ENCODE measurements around the gene TRAF1.
"Not testable (repeated sequence)": the region's sequence is repeated elsewhere in the genome, so short reads cannot be mapped to it uniquely, and the experiment has no call there.

TRAF1 gene

GRCh38 chr9:120926397-120926928 lies at the start of gene TRAF1:
TRAF1 (minus strand) TSS chr9:120926796; CDS start chr9:120926075, 721 bp downstream.
- no peak for DNase-seq

- DNase-seq = no peak
These were observed 48.3 kb upstream of the TRAF1 start for GRCh38 chr9:120974921-120975320.

- no peak for DNase-seq
These were observed 47.6 kb upstream of the TRAF1 start for GRCh38 chr9:120974181-120974580.

GRCh38 chr9:120971938-120972337 lies 45.3 kb upstream of the TRAF1 start:
- no peak for DNase-seq

- DNase-seq = not testable (repeated sequence)
These were observed 44.9 kb upstream of the TRAF1 start for GRCh38 chr9:120971471-120971870.

DNA sequence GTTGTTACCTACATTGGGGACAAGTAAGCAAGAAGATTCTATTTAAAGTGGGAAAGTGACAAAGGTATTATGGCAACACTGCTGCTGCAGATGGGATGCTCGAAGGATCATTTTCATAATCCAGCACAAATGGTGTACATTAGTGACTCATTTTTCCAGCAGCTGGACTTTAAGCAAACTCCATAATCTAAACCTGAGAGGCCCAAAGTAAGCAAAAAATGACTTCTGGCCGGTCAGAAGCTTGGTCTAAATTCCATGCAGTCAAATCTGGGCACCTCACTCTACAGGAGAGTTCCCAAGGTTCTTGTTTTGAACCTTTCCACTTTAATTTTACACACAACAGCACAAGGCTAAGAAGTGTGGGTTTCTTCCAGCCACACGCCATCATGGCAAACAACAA lies 43.6 kb upstream of the TRAF1 start:
- no peak for DNase-seq

GRCh38 chr9:120966013-120966369 lies 39.4 kb upstream of the TRAF1 start:
- DNase-seq = no peak

- DNase-seq = peak in 26 of 56 donors; percentile 3 to 72 (median 30)
These were observed 38.9 kb upstream of the TRAF1 start for GRCh38 chr9:120965344-120966012.

- no peak for DNase-seq
These were observed 35.3 kb upstream of the TRAF1 start for GRCh38 chr9:120961936-120962335.

DNA sequence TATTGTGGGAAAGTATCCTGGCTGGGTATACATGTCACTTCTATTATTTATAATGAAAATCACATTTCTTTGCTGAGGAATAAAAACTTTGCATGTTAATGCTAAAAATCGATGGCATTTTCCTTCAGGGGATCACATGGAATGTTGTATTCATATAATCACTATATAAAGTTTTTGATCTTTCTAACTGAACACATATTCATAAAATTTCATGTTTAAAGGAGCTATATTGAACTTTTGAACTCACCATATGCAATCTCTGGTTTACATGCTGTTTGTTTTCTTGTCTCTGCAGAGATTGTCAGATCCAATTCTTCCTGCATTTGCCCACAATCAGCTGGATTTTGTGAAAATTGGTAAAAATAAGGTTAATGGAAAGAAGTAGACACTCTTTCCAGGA lies 33.4 kb upstream of the TRAF1 start:
- DNase-seq = no peak

DNA sequence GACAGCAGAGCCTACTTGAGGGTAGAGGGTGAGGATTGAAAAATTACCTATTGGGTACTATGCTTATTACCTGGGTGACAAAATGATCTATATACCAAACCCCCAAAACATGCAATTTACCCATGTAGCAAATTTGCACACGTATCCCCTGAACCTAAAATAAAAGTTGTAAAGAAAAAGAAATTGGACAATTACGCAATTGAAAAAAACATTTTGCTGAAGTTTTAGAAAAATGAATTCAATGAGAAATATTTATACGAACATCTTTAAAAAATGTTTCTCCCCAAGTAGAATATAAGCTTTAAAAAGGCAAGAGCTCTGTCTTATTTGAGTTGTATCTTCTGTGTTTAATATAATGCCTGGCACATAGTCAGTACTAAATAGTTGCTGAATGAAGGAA lies 30.3 kb upstream of the TRAF1 start:
- DNase-seq = no peak

GRCh38 chr9:120951960-120952618 lies 25.5 kb upstream of the TRAF1 start:
- no peak for DNase-seq

DNA sequence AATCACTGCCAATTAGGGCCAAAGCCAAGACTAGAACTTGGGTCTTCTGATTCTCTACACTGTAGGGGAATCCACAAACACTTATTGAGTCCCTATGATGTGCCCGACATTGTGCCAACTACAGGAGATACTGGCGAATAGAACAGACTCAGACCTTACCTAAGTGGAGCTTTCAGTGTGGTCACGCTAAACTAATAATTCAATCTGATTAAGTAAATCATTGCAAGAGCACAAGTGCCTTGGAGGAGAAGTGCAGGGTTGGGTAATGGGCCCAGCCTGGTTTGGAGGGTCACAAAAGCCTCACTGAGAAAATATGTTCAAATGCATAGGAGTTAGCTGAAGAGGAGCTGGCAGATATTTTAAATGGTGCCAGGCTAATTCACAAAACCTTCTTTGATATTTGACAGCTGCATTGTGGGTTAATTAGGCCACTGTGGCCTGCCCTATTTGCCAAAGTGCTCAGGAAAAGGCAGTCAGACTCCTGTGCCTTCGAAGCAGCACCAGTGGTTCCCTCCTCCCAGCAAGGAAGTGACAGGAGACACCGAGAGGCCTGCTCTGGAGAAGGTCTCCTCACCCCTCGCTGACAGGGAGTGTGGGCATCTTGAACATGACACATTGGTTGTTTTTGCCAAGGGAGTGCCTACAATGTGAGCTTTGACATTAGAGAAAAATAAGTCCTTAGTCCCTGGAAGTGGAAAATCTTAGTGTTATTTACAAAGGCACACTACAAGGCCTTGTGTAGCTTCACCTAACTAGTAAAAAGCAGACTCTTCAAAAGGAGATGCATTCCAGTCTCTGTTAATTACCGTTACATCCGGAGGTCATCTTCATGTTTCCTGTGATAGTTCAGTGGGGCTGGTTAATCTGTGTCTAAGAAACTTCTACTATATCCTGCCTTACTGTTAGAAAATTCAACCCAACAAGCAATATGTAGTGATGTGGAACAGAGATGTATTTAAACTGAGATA lies 24.1 kb upstream of the TRAF1 start:
- DNase-seq = peak in 3 of 56 donors; percentile 5 to 22 (median 16)

DNA sequence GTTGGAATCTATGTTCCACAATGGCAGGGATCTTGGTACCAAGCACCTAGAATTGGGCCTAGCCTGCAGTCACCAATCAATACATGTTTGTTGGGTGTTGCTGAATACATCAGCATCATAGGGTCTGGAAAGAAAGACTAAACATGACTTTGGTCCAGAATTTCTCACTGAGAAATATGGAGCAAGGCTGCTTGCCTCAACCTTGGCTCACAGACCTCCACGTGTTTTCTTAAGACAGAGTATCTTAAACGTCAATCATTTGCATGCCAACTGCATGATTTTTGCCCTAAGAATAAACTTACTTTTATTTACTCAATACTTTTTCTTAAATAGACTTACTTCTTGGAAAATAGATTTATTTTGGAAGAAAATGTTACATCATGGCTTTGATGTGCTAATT lies 22.7 kb upstream of the TRAF1 start:
- no peak for DNase-seq

DNA sequence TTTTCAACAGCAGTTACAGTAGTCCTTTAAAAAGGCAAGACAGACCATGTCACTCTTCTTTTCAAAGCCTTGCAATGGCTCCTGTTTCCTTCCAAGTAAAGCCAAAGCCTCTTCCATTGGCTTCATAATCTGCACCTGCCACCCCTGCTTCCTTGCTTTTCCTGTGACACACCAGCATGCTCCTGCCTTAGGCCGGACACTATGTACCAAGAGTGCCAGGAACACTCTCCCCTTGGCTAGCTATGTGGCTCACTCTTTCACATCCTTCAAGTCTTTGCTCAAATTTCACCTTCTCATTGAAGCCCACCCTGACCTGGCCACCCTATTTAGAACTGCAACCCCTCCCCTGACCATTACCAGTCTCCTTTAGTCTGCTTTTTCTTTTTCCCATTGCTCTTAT lies 22.2 kb upstream of the TRAF1 start:
- no peak for DNase-seq

DNA sequence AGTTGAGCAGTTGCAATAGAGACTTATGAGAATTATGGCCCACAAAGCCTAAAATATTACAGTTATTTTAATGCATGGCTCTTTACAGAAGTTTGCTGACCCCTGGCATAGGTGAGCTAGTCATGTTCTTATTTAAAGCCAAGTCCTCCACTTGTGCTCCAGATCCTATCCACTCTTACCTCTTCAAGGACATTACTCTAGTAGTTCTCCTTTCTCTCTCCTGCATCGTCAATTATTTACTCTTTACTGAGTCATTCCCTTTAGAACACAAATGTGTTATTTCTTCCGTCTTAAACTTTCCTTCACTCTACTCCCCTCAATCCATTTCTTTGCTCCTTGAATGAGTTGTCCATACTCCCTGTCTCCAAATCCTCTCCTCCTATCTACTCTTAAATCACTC lies 20.6 kb upstream of the TRAF1 start:
- DNase-seq = no peak

DNA sequence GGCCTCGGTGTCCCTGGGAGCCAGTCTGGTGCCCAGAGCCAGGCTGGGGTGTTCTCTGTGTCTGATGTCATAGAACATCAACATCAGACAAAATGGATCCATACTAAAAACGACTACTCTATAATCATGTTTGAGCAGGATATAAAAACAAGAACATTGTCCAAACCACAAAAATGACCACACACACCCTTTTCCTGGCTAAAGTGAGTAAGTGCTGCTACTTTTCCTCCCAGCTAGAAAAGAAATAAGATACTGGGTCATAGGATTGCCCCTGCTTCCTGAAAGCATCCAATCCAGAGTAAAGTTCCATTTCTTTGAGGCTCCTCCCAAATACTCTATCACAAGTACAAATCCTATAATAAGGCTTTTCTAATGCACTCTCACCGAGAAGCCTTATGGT lies 19.7 kb upstream of the TRAF1 start:
- no peak for DNase-seq

GRCh38 chr9:120944948-120945347 lies 18.4 kb upstream of the TRAF1 start:
- no peak for DNase-seq

DNA sequence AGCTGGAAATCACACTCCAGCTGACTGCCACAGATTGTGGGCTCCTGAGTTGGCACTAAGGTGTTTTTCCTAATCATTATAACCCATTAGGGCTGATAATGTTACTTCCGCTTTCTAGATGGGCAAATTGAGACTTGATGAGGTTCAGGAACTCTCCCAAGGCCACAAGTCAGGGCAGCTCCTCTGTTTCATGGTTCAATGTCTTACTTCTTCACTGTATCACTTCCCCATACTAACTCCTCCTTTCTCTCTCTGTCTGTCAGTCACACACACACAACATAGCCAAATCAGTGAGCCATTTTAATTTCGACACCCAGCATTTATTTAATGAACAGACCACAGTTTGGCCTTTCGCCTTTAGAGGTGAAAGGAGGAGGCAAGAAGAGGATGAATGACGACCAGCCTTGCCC lies 17.8 kb upstream of the TRAF1 start:
- no peak for DNase-seq

GRCh38 chr9:120942186-120943001 lies 15.8 kb upstream of the TRAF1 start:
- no peak for DNase-seq

Measured in nucleus accumbens (tissue), 56 donors.